IMR-90 (cell line): ENCODE results near the gene CASP7. TPM values are rescaled to one million over a fixed set of nuclear protein-coding genes. Genes with fewer than 3 reads are reported as not detected.

Experiments used
- ATAC-seq: fragments of 200-7000 bp; cut with Tn5 transposase; 2 replicates; pipeline ENCODE4 v1.9.1; 2020; ENCODE audit warnings: low read depth, mild to moderate bottlenecking, moderate library complexity
- BruUV-seq: library from RNA; stranded (reverse); fragments of 400-500 nt; replicated peaks from 2 replicates; lab custom pipeline; 2021; lab: Mats Ljungman, UMichigan
- CTCF ChIA-PET: fragments of 300-600 bp; formaldehyde crosslinking; extraction: SDS; loops from one replicate; lab custom pipeline; 2021; ENCODE audit warnings: antibody characterized with exemption; lab: Yijun Ruan, JAX
- POLR2A ChIA-PET: fragments of 300-600 bp; sonication (Branson Sonifier 250); formaldehyde crosslinking; loops from one replicate; lab custom pipeline; 2022; ENCODE audit warnings: antibody characterized with exemption; ENCODE audit not compliant: unreplicated experiment; lab: Charles Lee
- DNase-seq: peaks from one replicate; pipeline ENCODE4 v3.0.0; 2013
- H2AFZ ChIP-seq: replicated peaks from 2 replicates; pipeline ENCODE3; 2013; ENCODE audit warnings: low read length, mild to moderate bottlenecking; ENCODE audit not compliant: poor library complexity
- H2AK5ac ChIP-seq: 2 replicates; pipeline ENCODE4 v1.6.1; 2013; ENCODE audit warnings: low read depth, low read length, inconsistent platforms
- H2AK9ac ChIP-seq: replicated peaks from 2 replicates; pipeline ENCODE3; 2013; ENCODE audit warnings: mild to moderate bottlenecking, low read depth, low read length, moderate library complexity; ENCODE audit not compliant: poor library complexity
- H2BK120ac ChIP-seq: 2 replicates; pipeline ENCODE4 v1.6.1; 2013; ENCODE audit warnings: low read depth, low read length, inconsistent platforms
- H2BK15ac ChIP-seq: 3 replicates; pipeline ENCODE4 v1.6.1; 2013; ENCODE audit warnings: low read depth, low read length, inconsistent platforms
- H2BK20ac ChIP-seq: 2 replicates; pipeline ENCODE4 v1.6.1; 2013; ENCODE audit warnings: low read depth, mild to moderate bottlenecking, inconsistent platforms, low read length, moderate library complexity
- H2BK5ac ChIP-seq: 2 replicates; pipeline ENCODE4 v1.6.1; 2013; ENCODE audit warnings: mild to moderate bottlenecking, low read depth, low read length, inconsistent platforms; ENCODE audit not compliant: poor library complexity, severe bottlenecking
- H3K14ac ChIP-seq: replicated peaks from 2 replicates; pipeline ENCODE4 v1.6.1; 2013; ENCODE audit warnings: low read depth, low read length, inconsistent platforms
- H3K18ac ChIP-seq: 2 replicates; pipeline ENCODE4 v1.6.1; 2013; ENCODE audit warnings: low read depth, low read length, control low read depth
- H3K23ac ChIP-seq: 2 replicates; pipeline ENCODE4 v1.6.1; 2013; ENCODE audit warnings: low read depth, low read length, inconsistent platforms
- H3K27ac ChIP-seq: 2 replicates; pipeline ENCODE4 v1.5.1; 2013; ENCODE audit warnings: mild to moderate bottlenecking, control low read depth, low read length; ENCODE audit not compliant: insufficient read depth
- H3K27me3 ChIP-seq: 2 replicates; pipeline ENCODE4 v1.6.1; 2013; ENCODE audit warnings: low read length; ENCODE audit not compliant: control insufficient read depth, insufficient read depth
- H3K36me3 ChIP-seq: 2 replicates; pipeline ENCODE4 v1.6.1; 2013; ENCODE audit warnings: low read length, mixed read lengths; ENCODE audit not compliant: control insufficient read depth, insufficient read depth
- H3K4ac ChIP-seq: 2 replicates; pipeline ENCODE4 v1.6.1; 2013; ENCODE audit warnings: low read depth, low read length, inconsistent platforms
- H3K4me1 ChIP-seq: 2 replicates; pipeline ENCODE4 v1.6.1; 2013; ENCODE audit warnings: low read length, mixed read lengths; ENCODE audit not compliant: control insufficient read depth, insufficient read depth
- H3K4me2 ChIP-seq: 2 replicates; pipeline ENCODE4 v1.6.1; 2013; ENCODE audit warnings: low read depth, mild to moderate bottlenecking, control low read depth, low read length, moderate library complexity
- H3K4me3 ChIP-seq: 2 replicates; pipeline ENCODE4 v1.5.1; 2013; ENCODE audit warnings: low read depth, mild to moderate bottlenecking, control low read depth, low read length, moderate library complexity; ENCODE audit not compliant: insufficient read depth
- H3K56ac ChIP-seq: 2 replicates; pipeline ENCODE4 v1.6.1; 2013; ENCODE audit warnings: low read length, inconsistent platforms; ENCODE audit not compliant: insufficient read depth; ENCODE audit errors: extremely low read depth
- H3K79me1 ChIP-seq, 2 experiments: 2 replicates each; pipeline ENCODE4 v1.6.1; 2013; ENCODE audit warnings: low read length in 2 of 2, inconsistent platforms in 1 of 2, low read depth in 1 of 2
- H3K9ac ChIP-seq: 2 replicates; pipeline ENCODE4 v1.6.1; 2013; ENCODE audit warnings: low read depth, low read length, control low read depth
- H3K9me1 ChIP-seq: 2 replicates; pipeline ENCODE4 v1.6.1; 2013; ENCODE audit warnings: low read length, inconsistent platforms; ENCODE audit not compliant: insufficient read depth
- H3K9me3 ChIP-seq: 2 replicates; pipeline ENCODE4 v1.6.1; 2013; ENCODE audit warnings: low read length; ENCODE audit not compliant: control insufficient read depth, insufficient read depth
- H4K20me1 ChIP-seq: 2 replicates; pipeline ENCODE4 v1.6.1; 2013; ENCODE audit warnings: low read length, inconsistent platforms; ENCODE audit not compliant: insufficient read depth
- H4K5ac ChIP-seq: 2 replicates; pipeline ENCODE4 v1.6.1; 2013; ENCODE audit warnings: mild to moderate bottlenecking, low read depth, low read length, control low read depth
- H4K8ac ChIP-seq, 2 experiments: 2 replicates each; pipeline ENCODE4 v1.6.1; 2013; ENCODE audit warnings: low read depth in 2 of 2, low read length in 2 of 2, control low read depth in 1 of 2, inconsistent platforms in 1 of 2
- H4K91ac ChIP-seq: 2 replicates; pipeline ENCODE4 v1.6.1; 2013; ENCODE audit warnings: low read depth, low read length, inconsistent platforms; ENCODE audit not compliant: insufficient read depth
- BHLHE40 ChIP-seq: fragments of 150-350 bp; IDR thresholded peaks from 2 replicates; pipeline ENCODE4 v1.6.1; 2016; ENCODE audit warnings: mild to moderate bottlenecking, low read depth, low read length
- CHD1 ChIP-seq: IDR thresholded peaks from 2 replicates; pipeline ENCODE4 v1.6.1; 2012; ENCODE audit warnings: low read depth, low read length, improper control_type of control experiment
- MXI1 ChIP-seq: IDR thresholded peaks from 2 replicates; pipeline ENCODE4 v1.6.1; 2012; ENCODE audit warnings: low read depth, mild to moderate bottlenecking, low read length, moderate library complexity, borderline replicate concordance
- NFE2L2 ChIP-seq: fragments of 150-350 bp; IDR thresholded peaks from 2 replicates; pipeline ENCODE4 v1.6.1; 2016; ENCODE audit warnings: low read depth, mild to moderate bottlenecking, low read length
- RAD21 ChIP-seq: IDR thresholded peaks from 2 replicates; pipeline ENCODE4 v1.6.1; 2012; ENCODE audit warnings: low read length, improper control_type of control experiment
- RCOR1 ChIP-seq: IDR thresholded peaks from 2 replicates; pipeline ENCODE4 v1.6.1; 2012; ENCODE audit warnings: mild to moderate bottlenecking, low read length, improper control_type of control experiment; ENCODE audit not compliant: insufficient replicate concordance
- RFX5 ChIP-seq: IDR thresholded peaks from 2 replicates; pipeline ENCODE4 v1.8.0; 2012; ENCODE audit warnings: low read depth, mild to moderate bottlenecking, low read length, moderate library complexity
- dilution Hi-C: fragments of 300-500 bp; cut with HindIII; formaldehyde crosslinking; loops from one replicate; pipeline ENCODE4 v1.14.3; 2018; ENCODE audit warnings: low sequenced_read_pairs; ENCODE audit not compliant: unreplicated experiment
- in situ Hi-C: fragments of 300-500 bp; cut with MboI; formaldehyde crosslinking; loops from 3 replicates; pipeline ENCODE4 v1.14.3; 2019; ENCODE audit warnings: low sequenced_read_pairs, inconsistent platforms, mixed read lengths
- intact Hi-C: fragments of 100-400 bp; cut with micrococcal nuclease; formaldehyde crosslinking; loops from 2 replicates; pipeline ENCODE4 v1.10.0; 2022
- polyA plus RNA-seq, 3 experiments: library from polyadenylated mRNA; depleted of rRNA; stranded (reverse); fragments of >200 nt; gene quantifications; 2 replicates each; pipeline ENCODE4 v1.2.3, GENCODE V29; 2012; ENCODE audit warnings: low replicate concordance in 1 of 3
- total RNA-seq: library from RNA; depleted of rRNA; stranded (reverse); fragments of >200 nt; gene quantifications from 2 replicates; pipeline ENCODE4 v1.2.3, GENCODE V29; 2012
- TF ChIP-seq, protein P1 (sequence below): fragments of 150-350 bp; IDR thresholded peaks from 2 replicates; pipeline ENCODE4 v1.6.1; 2017; ENCODE audit warnings: mild to moderate bottlenecking, antibody characterized with exemption, low read length, low read depth
- TF ChIP-seq, protein P2 (sequence below): conservative IDR thresholded peaks from 2 replicates; pipeline ENCODE4 v1.5.1; 2012; ENCODE audit warnings: mild to moderate bottlenecking, low read depth, low read length, improper control_type of control experiment

Gene CASP7
- total and polyA plus RNA-seq, 2 of the 4 experiments (the other 2 are of a cell fraction), result 15.1 to 16.7 TPM

DNA sequence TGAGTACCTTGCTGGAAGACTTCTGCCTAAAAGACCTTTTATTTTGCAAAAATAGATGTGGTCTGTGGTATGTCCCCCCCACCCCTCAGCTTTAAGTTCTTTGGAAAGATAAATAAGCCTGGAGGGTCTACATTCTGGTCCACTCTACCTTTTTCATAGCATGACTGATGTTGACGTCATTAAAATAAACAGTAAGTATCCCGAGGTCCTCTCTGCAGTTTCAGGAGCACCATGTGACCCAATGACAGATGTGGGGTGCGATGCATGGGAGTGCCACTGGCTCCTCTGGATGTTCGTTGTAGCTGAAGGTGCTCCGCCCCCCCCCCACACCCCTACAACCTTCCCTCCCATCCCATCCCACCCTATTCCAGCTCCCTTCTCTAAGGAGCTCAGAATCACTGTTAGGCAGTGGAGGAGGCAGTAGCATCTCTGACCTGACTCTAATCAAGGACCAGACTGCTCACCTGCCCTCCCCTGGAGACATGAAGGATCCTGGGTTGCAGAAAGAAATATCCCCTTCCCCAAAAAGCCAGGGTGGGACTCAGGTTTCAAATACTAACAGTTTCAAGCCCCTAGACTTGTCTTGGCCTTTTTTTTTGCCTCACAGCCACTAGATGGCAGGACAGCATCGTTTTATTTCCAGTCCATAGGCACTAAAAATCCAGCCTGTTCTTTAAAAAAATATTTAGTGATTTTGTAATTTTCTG, 25.1 kb downstream of the CASP7 start (continued):
- TF ChIP-seq MXI1 (no peak), BHLHE40 (no peak)

DNA sequence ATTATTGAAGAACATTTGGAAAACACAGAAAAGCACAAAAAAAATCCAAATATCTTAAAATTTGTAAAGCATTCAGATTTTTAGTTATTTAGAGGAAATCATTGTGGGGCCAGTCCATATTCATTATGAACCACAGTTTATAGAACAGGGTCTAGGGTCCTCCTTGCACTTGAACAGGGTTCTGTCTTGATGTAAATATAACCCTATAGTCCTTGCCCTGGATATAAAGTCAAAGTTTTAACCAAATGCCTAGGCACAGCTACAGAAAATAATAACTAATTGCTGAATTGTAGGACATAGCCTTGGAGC, 25.6 kb downstream of the CASP7 start:
- no TSS peak for BruUV-seq
- peaks cover 4 to 26% of the 10 kb centered on the region in 2 experiments; a peak in 3 of 4 replicates for H3K79me1 ChIP-seq
- no peak overlapping the region for H4K8ac ChIP-seq
- POLR2A ChIA-PET, result no interaction called here
- no peak overlapping the region for H3K18ac ChIP-seq
- no peak overlapping the region for H2BK120ac ChIP-seq
- H3K9ac ChIP-seq, result no peak overlapping the region
- no peak for ATAC-seq
- in situ Hi-C loops, result loop anchor here (5.0 kb wide), 1 partner anchor 397 kb away; no protein-coding TSS in a partner anchor
- peaks cover 9% of the 10 kb centered on the region for H3K4me1 ChIP-seq
- TF ChIP-seq RCOR1 (no peak), CHD1 (no peak), RAD21 (no peak), NFE2L2 (no peak), RFX5 (no peak)
- TF ChIP-seq, protein P1, sequence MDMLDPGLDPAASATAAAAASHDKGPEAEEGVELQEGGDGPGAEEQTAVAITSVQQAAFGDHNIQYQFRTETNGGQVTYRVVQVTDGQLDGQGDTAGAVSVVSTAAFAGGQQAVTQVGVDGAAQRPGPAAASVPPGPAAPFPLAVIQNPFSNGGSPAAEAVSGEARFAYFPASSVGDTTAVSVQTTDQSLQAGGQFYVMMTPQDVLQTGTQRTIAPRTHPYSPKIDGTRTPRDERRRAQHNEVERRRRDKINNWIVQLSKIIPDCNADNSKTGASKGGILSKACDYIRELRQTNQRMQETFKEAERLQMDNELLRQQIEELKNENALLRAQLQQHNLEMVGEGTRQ, result no peak
- TF ChIP-seq, protein P2, sequence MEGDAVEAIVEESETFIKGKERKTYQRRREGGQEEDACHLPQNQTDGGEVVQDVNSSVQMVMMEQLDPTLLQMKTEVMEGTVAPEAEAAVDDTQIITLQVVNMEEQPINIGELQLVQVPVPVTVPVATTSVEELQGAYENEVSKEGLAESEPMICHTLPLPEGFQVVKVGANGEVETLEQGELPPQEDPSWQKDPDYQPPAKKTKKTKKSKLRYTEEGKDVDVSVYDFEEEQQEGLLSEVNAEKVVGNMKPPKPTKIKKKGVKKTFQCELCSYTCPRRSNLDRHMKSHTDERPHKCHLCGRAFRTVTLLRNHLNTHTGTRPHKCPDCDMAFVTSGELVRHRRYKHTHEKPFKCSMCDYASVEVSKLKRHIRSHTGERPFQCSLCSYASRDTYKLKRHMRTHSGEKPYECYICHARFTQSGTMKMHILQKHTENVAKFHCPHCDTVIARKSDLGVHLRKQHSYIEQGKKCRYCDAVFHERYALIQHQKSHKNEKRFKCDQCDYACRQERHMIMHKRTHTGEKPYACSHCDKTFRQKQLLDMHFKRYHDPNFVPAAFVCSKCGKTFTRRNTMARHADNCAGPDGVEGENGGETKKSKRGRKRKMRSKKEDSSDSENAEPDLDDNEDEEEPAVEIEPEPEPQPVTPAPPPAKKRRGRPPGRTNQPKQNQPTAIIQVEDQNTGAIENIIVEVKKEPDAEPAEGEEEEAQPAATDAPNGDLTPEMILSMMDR, result no peak
- intact Hi-C loops, result loop anchor here (1.0 to 10.0 kb wide), 5 partner anchors 94 to 1420 kb away; partner anchors contain the start of gene CCDC186
- H2AK5ac ChIP-seq, result no peak overlapping the region
- CTCF ChIA-PET, result interaction anchor here (1.0 kb wide), 2 partner anchors 24 to 395 kb away, joined by 3 read pairs; no protein-coding TSS in a partner anchor
- H3K23ac ChIP-seq, result no peak overlapping the region
- no peak overlapping the region for H3K56ac ChIP-seq
- dilution Hi-C loops, result no loop called here
- no peak for DNase-seq
- H2BK5ac ChIP-seq, result no peak overlapping the region
- no peak overlapping the region for H2BK20ac ChIP-seq
- H2AK9ac ChIP-seq, result no peak overlapping the region
- H3K4me2 ChIP-seq, result no peak overlapping the region
- no peaks in the 10 kb centered on the region for H3K27me3 ChIP-seq
- no peak overlapping the region for H4K91ac ChIP-seq
- no peaks in the 10 kb centered on the region for H3K9me3 ChIP-seq
- H4K20me1 ChIP-seq, result peaks cover 10% of the 10 kb centered on the region; the same call in 1 of the 2 replicates
- H4K5ac ChIP-seq, result no peak overlapping the region
- no peak overlapping the region for H3K4ac ChIP-seq
- no peak overlapping the region for H2BK15ac ChIP-seq
- H3K36me3 ChIP-seq, result peaks cover 4% of the 10 kb centered on the region; the same call in 1 of the 2 replicates
- H2AFZ ChIP-seq, result no peak overlapping the region
- H3K9me1 ChIP-seq, result no peaks in the 10 kb centered on the region; the same call in 1 of the 2 replicates
- no peak overlapping the region for H3K4me3 ChIP-seq
- no peak overlapping the region for H3K27ac ChIP-seq
- H3K14ac ChIP-seq, result no peak overlapping the region
